Measurements from ENCODE around the gene GNPDA1.
A peak's percentile ranks its signal among the peaks of the same experiment; 100 is the strongest.
"Not testable (repeated sequence)": the region's sequence is repeated elsewhere in the genome, so short reads cannot be mapped to it uniquely, and the experiment has no call there.

Gene GNPDA1

GRCh38 chr5:142012792-142013388, at the start of gene GNPDA1:
GNPDA1 (minus strand) TSS chr5:142013027; CDS start chr5:142012035, 992 bp downstream.
- peak in 1 of 2 donors; percentile 52 for DNase-seq (ENCODE audit: extremely low read depth in 1 of 2, low read depth in 1 of 2)

GRCh38 chr5:142059304-142059940, 46.6 kb upstream of the GNPDA1 start:
- DNase-seq (ENCODE audit: extremely low read depth in 1 of 2, low read depth in 1 of 2) = no peak

GRCh38 chr5:142057697-142058056, 44.9 kb upstream of the GNPDA1 start:
- no peak for DNase-seq (ENCODE audit: extremely low read depth in 1 of 2, low read depth in 1 of 2)

GRCh38 chr5:142056816-142057696, 44.2 kb upstream of the GNPDA1 start:
- DNase-seq (ENCODE audit: extremely low read depth in 1 of 2, low read depth in 1 of 2) = no peak

- DNase-seq (ENCODE audit: extremely low read depth in 1 of 2, low read depth in 1 of 2) = no peak
These were observed 42.5 kb upstream of the GNPDA1 start for GRCh38 chr5:142055301-142055700.

GRCh38 chr5:142053426-142054151, 40.8 kb upstream of the GNPDA1 start:
- DNase-seq (ENCODE audit: extremely low read depth in 1 of 2, low read depth in 1 of 2) = no peak

GRCh38 chr5:142052026-142052425, 39.2 kb upstream of the GNPDA1 start:
- DNase-seq (ENCODE audit: extremely low read depth in 1 of 2, low read depth in 1 of 2) = not testable (repeated sequence)

- DNase-seq (ENCODE audit: extremely low read depth in 1 of 2, low read depth in 1 of 2) = no peak
These were observed 35.4 kb upstream of the GNPDA1 start for GRCh38 chr5:142048272-142048671.

GRCh38 chr5:142046191-142046590, 33.4 kb upstream of the GNPDA1 start:
- no peak for DNase-seq (ENCODE audit: extremely low read depth in 1 of 2, low read depth in 1 of 2)

GRCh38 chr5:142040881-142041280, 28.1 kb upstream of the GNPDA1 start:
- DNase-seq (ENCODE audit: extremely low read depth in 1 of 2, low read depth in 1 of 2) = not testable (repeated sequence)

- DNase-seq (ENCODE audit: extremely low read depth in 1 of 2, low read depth in 1 of 2) = no peak
These were observed 27.5 kb upstream of the GNPDA1 start for GRCh38 chr5:142040285-142040684.

- DNase-seq (ENCODE audit: extremely low read depth in 1 of 2, low read depth in 1 of 2) = no peak
These were observed 25.9 kb upstream of the GNPDA1 start for GRCh38 chr5:142038735-142039134.

GRCh38 chr5:142037599-142037998, 24.8 kb upstream of the GNPDA1 start:
- not testable (repeated sequence) for DNase-seq (ENCODE audit: extremely low read depth in 1 of 2, low read depth in 1 of 2)

- no peak for DNase-seq (ENCODE audit: extremely low read depth in 1 of 2, low read depth in 1 of 2)
These were observed 24.1 kb upstream of the GNPDA1 start for GRCh38 chr5:142036918-142037317.

- DNase-seq (ENCODE audit: extremely low read depth in 1 of 2, low read depth in 1 of 2) = no peak
These were observed 22.2 kb upstream of the GNPDA1 start for GRCh38 chr5:142034994-142035393.

GRCh38 chr5:142033632-142034567, 21.1 kb upstream of the GNPDA1 start:
- DNase-seq (ENCODE audit: extremely low read depth in 1 of 2, low read depth in 1 of 2) = not testable (repeated sequence)

- no peak for DNase-seq (ENCODE audit: extremely low read depth in 1 of 2, low read depth in 1 of 2)
These were observed 20.2 kb upstream of the GNPDA1 start for GRCh38 chr5:142032747-142033631.

GRCh38 chr5:142032150-142032549, 19.3 kb upstream of the GNPDA1 start:
- no peak for DNase-seq (ENCODE audit: extremely low read depth in 1 of 2, low read depth in 1 of 2)

GRCh38 chr5:142025637-142026036, 12.8 kb upstream of the GNPDA1 start:
- DNase-seq (ENCODE audit: extremely low read depth in 1 of 2, low read depth in 1 of 2) = no peak

All from activated CD8-positive, alpha-beta memory T cell treated with anti-CD3 and anti-CD28 coated beads for 1 hour (primary cell).